OCI-M2 (cell line): ENCODE measurements around the gene ITGA11.

Source experiments
- DNase-seq: peaks from one replicate; lab custom pipeline; 2025; ENCODE audit not compliant: unreplicated experiment; lab: John Stamatoyannopoulos, UW

The ITGA11 gene

DNA sequence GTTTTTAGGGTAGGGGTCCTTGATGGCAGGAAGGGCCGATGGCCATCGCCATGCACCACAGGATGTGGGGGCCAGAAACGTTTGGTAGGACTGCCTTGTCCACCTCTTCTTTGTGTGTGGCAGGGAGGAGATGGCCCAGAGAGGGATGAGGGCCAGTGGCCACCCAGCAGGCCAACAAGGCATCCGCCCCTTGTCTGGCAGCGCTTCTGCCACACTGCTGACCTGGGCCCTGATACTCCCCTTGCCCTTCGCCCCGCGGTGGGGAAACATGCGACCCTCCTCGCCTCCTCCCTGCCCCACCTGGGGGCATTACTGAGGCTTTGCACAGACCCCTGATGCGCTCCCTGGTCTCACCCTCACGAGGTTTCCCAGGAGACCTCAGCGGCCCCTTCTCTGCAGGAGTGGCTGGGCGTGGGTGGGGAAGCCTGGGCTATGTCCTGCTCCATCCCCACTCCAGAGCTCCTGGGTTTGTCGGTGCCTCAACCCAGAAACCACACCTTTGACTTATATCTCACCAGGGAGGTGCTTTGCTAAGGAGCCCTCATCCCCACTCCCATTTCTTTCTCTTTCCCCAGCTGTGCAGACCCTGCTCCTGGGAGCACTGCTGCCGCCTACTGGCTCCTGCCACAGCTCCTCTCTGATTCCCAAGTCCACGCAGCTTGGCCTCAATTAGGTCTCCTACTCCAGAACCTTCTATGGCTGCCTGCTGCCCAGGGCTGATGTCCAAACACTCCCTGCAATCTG is 115.7 kb downstream of the ITGA11 start:
- DNase-seq, result no peak

DNA sequence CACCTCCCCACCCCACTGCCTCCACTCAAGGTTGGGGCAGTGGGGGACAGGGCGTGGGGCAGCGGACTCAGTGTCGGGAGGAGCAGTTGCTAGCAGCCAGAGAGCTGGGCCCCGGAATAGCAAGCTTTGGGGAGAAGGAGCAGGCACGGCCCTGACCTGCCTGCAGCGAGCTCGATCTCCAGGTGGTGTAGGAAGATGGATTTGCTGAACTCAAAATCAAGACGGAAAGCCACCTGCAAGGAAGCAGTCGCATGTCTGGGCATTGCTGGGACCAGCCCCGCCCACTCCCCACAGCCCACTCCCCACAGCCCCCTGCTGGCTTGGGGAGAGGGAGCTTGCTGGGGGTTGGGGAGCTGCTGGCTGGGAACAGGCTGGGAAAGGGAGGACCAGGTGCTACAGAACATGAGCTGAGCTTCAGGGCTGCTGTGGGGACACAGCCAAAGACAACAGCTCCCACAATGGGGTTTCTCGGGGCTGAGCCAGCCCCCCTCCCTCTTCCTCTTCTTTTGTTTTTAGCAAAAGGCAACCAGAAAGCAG is 116.4 kb downstream of the ITGA11 start:
- DNase-seq, result no peak

DNA sequence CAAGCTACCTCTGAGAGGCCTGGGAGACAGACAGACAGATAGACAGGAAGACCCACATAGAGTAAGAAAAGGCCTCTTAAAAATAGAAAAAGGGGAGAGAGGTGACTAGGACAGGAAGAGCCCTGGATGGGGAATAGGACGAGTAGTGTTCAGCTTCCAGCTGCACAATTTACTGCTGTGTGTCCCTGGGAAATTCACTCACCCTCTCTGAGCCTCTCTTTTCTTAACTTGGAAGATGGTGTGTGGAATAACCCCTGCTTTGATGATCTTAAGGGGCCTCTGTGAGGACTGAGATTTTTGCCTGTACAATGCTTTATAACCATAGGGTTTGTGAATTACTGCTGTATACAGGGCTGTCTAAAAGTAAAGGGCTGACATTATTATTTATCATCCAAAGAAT is 116.9 kb downstream of the ITGA11 start:
- no peak for DNase-seq

DNA sequence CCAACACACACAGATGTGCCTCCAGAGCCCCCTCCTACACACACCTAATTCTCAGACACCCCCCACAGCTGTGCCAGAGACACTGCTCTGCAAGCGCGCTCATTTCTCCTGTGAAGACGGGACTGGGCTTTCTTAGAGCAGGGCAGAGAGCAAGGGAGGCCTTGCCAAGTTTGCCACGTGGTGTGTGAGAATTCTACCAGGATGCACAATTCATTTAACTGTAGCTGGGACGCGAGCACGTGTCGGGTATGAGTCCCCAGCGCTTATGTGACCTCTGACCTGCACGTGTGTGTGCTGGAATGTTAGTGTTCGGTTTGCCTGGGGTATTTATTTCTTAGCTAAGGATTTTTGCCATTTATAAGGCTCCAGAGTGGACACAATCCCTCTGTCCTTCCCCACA is 117.4 kb downstream of the ITGA11 start:
- no peak for DNase-seq

DNA sequence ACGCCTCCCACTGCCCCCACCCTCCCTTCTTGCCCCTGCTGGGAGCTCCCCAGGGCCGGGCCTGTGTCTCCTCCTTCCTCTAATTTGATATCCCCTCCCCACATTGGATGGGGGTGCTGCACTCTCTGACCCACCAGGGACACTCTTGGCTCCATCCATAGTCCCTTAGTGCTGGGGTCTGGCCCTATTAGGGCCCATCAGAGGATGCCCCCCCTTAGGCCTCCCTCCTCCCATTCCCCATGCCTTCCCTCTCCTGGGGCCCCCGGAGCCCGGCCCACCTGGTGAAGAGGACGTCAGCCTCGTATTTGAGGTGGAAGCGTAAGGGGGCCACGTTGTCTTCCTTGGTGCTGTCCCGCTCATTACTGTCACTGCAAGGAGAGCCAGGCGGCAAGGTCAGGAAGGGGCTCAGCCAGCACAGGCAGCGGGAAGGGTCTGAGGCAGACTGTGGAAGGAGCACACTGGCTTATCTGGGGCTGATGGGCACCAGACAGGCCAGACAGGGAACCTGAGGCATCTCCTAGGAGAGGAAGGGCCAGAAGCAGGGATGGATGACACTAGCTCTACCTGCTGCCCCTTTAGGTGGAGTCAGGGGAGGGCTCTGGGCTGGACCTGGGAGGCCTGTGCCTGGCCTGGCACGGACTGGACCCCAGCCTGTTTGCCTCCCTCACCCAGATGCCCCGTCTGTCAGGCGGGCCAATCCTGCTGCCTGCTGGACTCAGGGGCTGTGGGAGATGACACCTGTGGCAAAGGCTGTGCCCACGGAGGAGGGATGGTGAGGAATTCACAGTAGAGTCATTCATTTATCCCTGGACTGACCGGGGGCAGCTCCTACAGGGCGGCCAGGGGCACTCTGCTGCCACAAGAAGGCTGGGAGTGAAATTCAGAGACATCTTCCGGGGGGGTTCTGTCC is 118.2 kb downstream of the ITGA11 start:
- no peak for DNase-seq

DNA sequence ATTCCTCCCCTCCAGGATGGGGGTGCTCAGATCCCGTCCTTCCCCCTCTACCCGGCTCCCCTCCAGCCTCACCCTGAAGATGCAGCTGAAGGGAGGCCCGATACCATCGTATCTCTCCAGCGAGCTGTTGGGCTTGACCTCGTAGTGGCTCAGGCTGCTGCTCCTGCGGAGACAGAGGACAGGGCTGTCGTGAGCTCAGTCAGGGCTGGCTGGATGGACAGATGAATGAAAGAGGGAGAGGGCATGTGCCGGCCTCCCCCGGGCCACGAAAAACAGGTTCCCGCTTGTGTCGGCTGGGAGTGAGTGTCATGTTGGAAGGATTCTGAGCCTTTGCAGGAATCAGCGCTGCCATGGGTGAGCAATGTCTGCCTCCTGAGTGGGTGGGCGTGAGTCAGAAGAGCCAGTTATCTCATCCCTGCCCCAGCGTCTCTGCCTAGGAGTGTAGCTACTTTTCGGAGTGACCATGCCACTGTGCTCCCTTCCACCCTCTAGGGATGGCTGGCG is 119.2 kb downstream of the ITGA11 start:
- DNase-seq, result no peak

DNA sequence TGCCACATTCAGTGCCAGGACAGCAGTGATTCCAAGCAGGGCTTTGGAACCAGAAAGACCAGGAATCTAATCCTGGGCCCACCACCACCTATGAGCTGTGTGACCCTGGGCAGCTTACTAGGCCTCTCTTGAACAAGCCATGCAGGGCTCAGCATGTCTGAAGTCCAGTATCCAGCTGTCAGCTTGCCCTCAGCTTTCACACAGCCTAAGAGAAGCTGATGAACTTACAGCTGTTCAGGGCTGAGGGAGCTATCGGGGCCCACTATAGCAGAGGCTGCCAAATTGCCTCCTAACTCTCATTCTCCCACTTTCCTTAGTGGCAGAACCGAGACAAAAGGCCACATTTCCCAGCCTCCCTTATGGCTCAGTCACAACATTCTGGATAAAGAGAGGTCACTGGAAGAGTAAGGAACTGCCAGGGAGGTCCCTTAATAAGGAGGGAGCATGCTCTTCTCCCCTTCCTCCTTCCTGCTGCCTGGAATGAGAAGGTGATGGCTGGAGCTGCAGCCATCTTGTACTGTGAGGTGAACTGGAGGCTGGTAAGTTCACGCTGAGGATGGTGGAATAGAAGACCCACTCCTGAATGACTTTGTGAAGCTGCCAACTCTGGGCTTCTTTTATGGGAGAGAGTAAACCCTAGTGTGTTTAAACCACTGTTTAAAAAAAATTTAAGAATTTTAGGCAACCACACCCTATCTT is 120.0 kb downstream of the ITGA11 start:
- no peak for DNase-seq

DNA sequence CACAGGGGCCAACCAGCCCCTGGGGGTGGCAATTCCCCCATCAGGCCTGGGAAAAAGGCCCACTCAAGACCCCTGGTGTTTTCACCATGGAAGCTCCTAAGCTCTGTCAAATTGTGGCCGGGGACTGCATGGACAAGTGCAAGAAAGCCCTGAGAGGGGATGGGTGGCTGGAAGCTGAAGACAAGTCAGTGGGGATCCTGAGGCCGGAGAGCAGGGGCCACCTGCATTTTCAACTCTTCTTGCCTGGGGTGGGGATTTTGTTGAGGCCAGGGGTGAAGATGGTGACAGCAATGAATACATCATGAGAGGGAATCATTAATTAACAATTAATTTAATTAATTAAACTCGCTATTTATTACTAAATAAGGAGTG is 120.5 kb downstream of the ITGA11 start:
- DNase-seq, result no peak

DNA sequence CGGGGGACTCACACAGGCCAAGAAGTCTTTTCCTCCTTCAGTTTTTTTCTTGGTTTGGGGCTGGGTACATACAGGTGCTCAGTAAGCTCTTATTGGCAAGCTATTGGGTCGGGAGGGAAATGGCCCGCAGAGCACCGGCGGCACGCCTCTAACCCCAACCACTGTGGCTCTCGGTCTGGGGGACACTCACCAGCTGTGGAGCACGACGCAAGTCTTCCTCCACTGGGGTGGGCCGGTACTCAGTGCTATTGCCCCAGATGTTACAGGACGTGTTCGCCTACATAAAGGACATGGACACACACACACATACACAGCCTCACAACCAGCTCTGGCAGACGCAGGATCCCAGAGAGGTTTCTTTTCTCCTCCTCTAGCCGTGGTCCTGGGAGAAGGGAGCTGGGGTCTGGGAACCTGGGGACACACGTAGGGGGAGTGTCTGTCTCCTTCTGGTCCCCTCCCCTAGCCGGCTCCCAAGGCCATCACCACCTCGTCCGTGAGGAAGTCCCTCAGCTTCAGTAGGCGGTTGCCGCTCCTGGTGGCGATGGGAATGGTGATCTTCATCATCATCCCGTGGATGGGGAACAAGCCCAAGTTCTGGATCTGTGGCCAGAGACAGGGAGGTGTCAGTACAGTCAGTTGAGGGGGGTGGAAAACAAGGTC is 121.0 kb downstream of the ITGA11 start:
- no peak for DNase-seq

DNA sequence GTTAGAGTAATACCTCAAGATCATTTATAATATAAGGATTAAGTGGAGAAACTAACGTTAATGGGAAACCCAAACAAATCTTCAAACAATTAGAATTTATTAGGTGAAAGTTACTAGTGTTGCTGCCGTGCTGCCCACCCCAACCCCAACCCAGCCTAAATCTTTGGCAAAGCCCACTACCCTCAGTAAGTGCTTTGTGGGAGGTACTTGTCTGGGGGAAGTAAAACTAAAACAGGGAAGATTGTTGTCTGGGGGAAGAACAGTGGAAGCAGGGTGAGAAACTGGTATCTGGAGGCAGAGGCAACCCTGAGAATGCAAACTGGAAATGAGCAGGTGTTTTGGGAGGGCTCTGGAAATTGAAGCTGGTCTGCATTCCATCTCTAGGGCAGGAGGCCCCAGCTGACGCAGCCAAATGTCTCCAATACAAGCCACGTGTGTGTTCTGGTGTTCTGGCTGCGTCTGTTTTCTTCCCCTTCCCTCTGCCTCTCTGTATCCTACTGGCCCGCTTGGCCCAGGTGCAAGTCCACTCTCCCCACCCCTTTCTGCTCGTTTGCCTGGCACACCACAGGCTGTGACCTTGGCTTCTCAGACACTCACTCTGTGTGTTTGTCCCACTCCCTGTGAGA is 121.7 kb downstream of the ITGA11 start:
- no peak for DNase-seq

DNA sequence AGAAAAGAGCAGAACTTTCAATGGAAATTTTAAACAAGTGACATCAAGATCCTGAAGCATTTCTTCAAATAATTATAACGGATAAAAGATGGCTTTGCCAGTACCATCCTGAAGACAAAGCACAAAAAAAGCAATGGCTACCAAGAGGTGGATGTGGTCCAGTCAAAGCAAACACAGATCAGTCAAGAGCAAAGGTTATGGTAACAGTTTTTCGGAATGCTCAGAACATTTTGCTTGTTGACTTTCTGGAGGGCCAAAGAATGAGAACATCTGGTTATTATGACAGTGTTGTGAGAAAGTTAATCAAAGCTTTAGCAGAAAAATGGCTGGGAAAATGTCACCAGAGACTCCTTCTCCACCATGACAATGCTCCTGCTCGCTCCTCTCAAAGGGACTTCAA is 122.9 kb downstream of the ITGA11 start:
- DNase-seq, result no peak

DNA sequence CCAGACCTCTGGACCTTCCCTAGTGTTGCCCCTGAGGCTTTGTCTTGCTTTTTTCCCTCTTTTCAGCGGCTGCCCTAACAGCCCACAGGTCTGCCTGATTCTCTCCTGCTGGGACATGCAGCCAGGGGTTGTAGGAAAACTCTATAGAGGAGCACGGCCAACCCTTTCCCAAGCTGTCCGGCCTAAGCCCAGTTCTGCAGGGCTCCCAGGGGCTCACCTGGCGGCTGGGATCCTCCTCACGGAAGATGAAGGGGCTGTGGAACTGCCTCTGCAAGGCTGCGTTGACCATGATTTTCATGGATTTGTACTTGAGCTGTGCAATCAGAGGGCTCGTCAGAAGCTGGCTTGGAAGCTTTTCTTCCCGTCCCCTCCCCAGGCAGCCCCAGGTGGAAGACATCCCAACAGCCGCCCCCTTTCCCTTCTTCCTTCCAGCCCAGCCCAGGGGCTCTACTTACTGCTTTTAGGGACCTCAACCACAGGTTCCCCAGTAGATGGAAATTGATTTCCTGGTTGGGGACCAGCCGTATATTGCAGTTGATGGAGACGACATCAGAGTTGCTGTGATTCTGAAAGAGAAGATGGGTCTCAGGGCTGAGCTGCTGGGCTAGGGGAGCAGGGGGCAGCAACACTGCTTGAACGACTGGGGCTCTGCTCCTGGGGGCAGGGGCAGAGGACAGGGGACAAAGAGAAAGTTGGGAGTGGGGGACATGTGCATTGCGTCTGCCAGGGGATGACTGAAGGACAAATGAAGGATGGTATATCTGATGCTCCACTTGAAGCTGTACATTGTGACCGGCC is 124.6 kb downstream of the ITGA11 start:
- no peak for DNase-seq

DNA sequence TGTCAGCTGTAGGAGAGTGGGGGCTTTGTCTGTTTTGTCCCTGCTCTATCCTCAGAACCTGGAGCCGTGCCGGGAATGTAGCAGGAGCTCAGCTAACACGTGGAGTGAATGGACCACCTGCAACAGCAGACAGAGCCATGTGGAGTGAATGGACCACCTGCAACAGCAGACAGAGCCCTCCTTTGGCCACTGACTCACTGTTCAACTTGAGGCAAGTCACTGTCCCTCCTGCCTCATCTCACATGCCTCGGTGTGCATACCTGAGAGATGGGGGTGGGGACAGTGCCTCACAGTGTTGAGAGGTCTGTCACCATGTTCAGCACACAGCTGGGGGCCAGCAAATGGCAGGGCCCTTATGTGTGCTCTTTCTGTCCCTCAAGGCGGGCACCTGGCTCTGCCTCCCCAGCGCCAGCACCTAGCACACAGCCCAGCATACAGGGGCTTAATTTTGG is 126.5 kb downstream of the ITGA11 start:
- DNase-seq, result no peak

DNA sequence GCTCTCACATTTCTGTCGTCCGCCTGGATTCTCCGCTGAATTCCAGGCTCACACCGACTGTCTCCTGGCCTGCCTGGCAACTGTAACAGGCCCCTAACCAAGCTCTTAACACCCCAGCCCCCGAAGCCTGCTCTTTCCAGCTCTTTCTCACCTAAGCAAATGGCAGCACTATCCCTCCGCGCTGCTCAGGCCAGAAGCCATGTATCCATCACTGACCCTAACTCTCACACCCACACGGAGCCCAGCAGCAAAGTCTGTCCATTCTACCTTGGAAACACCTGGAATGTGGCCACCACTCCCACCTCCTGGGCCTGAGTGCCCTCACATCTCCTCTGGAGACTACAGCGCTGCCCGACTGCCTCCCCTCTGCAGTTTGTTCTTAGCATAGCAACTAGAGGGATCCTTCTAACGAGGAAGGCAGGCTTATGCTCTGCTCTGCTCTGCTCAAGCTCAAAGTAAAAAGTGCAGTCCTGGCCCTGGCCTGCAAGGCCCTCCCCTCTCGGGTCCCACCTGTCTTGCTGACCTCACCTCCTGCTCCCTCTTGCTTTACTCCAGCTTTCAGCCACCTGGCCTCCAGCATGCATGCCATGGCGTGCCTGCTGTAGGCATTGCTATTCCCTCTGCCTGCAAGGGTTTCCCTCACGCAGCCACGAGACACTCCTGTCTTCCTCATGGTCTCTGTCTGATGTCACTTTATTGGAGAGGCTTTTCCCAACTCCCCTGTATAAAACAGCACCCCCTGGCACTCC is 127.2 kb downstream of the ITGA11 start:
- DNase-seq, result no peak

DNA sequence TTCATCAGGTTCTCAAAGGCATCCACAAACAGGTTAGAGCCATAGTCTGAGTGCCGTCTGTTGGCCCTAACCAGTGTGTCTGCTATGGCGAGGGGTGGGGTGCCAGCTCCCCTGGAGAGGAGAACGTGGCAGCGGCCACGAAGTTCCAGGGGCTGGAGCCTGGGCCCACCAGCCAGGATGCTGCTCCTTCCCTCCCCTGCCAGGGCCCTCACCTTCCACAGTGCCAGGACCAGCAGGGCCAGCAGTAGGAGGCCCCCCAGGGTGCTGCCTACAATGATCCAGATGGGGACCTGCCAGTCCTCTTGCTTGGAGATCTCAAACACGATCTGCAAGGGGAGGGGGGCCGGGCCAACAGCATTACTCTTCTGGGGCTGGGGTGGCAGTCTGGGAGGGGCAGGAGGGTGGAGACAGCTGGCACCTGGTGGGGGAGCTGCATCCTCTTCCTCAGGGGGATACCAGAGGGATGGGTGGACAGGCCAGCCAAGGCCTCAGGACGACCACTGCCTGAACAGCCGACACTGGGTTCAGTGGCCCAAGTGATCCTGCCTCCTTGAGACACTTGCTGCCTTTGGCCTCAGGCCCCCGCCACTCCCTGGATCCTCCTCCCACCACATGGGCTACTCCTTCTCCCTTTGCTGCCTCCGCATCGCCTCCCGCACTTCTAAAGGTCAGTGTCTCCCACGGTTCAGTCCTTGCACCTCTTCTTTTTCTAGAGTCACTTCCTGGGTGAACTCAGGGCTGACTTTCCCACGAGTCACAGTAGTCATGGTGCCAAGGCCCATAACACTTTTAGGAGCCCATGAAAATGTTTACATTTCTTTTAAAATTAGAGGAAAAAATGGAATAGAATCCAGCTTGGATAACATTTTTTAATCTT is 128.2 kb downstream of the ITGA11 start:
- DNase-seq, result no peak

DNA sequence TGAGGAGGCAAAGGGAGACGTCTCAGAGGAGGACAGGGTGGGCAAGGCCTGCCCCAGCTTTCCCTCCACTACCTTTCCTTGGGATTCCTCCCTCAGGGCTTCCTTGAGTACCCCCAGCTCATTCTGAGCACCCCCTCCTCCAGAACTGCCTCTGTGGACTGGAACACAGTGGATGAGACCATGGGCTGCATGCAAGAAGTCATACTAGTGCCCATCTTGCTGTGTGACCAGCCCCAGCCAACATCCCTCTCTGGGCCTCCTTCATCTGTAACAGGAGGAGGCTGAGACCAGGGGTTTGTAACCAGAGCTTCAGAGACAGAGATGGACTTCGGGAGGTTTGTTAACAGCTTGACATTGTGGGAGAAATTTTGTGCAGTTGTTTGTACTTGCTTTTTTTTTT is 128.8 kb downstream of the ITGA11 start:
- DNase-seq, result no peak

DNA sequence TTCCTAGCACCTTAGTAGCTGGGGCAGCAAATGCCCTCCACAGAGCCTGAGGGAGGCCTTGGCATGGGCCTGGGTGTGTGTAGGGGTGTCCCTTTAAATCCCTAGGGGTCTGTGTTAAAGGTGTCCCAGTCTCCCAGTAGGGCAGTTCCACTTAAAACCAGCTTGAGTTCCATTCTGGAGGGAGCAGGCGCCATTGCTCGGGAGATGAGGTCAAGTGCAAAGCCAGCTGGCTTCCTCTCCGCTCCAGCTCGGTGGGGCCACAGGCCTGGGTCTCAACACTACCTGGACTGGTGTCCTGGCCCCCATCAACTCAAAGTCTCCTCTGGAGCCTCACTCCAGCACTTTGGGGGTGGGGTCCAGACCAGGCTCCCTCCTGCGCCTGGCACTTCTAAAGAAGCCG is 129.2 kb downstream of the ITGA11 start:
- no peak for DNase-seq

DNA sequence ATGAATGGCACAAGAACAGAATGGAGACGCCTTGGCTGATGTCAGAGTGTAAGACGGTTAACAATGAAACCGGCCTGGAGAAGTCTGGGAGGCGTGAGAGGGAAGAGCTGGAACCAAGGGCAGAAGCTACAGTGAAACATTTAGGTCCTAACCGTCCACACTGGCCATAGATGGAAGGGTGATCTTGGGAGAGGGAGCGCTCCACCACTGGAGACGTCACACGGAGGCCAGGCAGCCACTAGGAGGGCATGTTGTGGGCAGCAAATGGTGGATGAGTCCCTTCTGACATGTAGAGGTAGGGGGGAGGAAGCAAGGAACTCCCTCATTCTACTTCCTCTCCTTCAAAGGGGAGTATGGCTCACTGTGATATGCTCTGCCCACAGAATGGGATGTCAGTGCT is 130.7 kb downstream of the ITGA11 start:
- DNase-seq, result no peak
